Neural cell (in vitro differentiated cells): ENCODE measurements around the gene CPM.

Experiments used
- POLR2AphosphoS5 ChIP-seq: IDR thresholded peaks from 2 replicates; pipeline ENCODE4 v1.6.1; 2012
- TF ChIP-seq, protein P1 (sequence below): fragments of 450-650 bp; IDR thresholded peaks from 2 replicates; pipeline ENCODE4 v1.5.1; 2014; ENCODE audit warnings: antibody characterized with exemption, mild to moderate bottlenecking, moderate library complexity; ENCODE audit not compliant: poor library complexity, severe bottlenecking

DNA sequence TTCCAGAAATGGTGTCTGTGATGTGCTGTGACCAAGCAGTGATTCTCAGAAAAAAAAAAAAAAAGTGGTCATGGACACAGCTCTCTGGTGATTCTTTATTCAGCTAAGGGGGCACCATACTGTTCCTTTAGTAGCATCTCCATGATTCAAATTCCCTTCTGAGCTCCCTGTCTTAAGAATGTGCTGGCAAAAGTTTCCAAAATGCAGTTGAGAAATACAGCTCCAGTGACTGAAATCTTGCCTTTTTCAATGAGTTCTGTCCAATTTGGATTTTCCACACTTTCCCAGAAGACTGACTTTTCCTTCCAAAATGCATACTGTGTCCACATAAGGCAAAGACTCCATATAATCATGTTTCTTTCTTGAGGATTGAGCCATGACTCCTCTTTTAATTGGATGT is 24.3 kb upstream of the CPM start:
- TF ChIP-seq, protein P1, sequence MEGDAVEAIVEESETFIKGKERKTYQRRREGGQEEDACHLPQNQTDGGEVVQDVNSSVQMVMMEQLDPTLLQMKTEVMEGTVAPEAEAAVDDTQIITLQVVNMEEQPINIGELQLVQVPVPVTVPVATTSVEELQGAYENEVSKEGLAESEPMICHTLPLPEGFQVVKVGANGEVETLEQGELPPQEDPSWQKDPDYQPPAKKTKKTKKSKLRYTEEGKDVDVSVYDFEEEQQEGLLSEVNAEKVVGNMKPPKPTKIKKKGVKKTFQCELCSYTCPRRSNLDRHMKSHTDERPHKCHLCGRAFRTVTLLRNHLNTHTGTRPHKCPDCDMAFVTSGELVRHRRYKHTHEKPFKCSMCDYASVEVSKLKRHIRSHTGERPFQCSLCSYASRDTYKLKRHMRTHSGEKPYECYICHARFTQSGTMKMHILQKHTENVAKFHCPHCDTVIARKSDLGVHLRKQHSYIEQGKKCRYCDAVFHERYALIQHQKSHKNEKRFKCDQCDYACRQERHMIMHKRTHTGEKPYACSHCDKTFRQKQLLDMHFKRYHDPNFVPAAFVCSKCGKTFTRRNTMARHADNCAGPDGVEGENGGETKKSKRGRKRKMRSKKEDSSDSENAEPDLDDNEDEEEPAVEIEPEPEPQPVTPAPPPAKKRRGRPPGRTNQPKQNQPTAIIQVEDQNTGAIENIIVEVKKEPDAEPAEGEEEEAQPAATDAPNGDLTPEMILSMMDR: no peak
- TF ChIP-seq POLR2AphosphoS5: no peak
